Measurements from ENCODE around the gene PLEKHA5.

- TF ChIP-seq CTCF (IDR thresholded peaks at IDR 0.05; ENCODE audit: low read length) (no peak), EZH2 (IDR thresholded peaks at IDR 0.05; ENCODE audit: borderline replicate concordance, low read length) (no peak)
These were observed 101.4 kb downstream of the PLEKHA5 start for GRCh38 chr12:19230896-19231295.

Data from OCI-LY1 (cell line).